Measurements from ENCODE around the gene TSPAN13. TPM values are rescaled to one million over a fixed set of nuclear protein-coding genes. Genes with fewer than 3 reads are reported as not detected.

TSPAN13 gene
- 74.1 TPM for polyA plus RNA-seq (ENCODE audit: insufficient read length)

DNA sequence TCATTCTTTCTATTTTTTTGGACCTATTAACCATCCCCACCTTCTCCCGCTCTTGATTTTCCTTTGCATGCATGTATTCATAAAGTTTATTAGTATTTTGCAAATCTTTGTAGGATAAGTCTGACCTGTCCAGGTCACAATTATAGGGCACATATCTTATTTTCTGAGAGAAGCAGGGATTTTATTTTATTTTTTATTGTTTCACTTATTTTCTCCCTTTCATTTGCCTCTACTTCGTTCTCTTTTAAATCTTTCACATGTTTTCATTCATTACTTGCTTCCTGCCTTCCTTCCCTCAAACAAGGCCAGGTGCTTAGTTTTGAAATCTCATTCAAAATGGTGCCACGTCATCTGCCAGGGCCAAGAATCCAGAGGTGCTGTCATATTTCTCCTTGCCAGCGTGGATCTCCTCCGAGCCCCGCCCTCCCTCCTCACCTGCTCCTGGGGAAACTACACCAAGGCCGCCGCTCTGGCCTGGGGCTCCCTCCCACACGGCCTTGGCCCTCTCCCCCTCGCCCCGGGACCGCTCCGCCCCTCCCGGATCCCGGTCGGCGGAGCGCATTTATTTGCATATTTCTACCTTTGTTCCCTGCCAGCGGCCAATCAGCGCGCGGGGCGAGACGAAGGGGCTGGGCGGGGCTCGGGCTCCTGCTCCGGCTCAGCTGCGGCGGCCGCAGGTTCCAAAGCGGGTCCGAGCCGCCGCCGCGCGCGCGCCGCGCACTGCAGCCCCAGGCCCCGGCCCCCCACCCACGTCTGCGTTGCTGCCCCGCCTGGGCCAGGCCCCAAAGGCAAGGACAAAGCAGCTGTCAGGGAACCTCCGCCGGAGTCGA, at the start of gene TSPAN13:
TSS of gene TSPAN13 (plus strand) at position 654 of the 830 bp plus-strand sequence. CDS start 213 bp downstream, outside the sequence.
- peak; percentile 48 for DNase-seq

DNA sequence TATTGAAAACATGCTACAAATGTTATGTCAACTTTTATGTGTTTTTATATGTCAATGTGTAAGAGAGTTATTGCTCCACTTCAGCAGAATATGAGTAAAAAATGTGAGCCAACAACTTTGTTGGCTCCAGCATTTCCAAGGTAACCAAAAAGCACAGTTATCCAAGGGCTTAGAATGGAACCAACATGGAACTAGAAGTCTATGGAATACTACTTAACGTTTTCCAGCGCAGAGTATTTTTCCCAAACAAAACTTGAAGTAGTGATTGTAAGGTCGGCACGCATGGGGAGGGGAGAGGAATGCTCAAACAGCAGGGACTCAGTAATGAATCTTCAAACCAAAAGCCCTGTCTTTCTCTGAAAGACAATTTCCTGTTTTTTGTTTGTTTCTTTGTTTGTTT, 45.0 kb upstream of the TSPAN13 start:
- DNase-seq: peak; percentile 13

DNA sequence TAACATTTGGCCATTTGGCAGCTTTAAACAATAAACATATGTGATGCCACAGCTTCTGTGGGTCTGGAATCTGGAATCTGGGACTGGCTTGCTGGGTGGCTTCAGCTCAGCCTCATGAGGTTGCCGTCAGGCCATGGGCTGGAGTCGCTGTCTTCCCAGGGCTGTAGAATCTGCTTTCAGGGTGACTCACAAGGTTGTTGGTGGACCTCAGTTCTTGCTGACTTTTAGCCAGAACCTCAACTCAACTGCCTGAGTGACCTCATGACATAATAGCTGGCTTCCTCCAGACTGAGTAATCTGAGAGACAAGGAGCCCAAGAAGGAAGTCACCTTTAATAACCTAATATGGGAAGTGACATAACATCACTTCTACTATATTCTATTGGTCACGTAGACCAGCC, 44.6 kb upstream of the TSPAN13 start:
- no peak for DNase-seq

DNA sequence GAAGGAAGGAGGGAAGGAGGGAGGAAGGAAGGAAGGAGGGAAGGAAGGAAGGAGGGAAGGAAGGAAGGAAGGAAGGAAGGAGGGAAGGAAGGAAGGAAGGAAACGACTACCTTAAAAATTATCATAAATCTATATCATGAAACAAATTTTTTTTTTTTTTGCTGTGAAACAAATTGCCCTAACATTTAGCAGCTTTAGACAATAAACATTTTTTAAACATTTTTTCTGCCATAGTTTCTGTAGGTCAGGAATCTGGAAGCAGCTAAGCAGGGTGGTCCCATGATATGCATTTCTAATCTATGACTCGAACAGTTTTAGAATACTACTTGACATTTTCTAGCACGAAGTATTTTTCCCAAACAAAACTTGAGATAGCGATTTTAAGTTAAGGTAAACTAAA, 42.9 kb upstream of the TSPAN13 start:
- no peak for DNase-seq

DNA sequence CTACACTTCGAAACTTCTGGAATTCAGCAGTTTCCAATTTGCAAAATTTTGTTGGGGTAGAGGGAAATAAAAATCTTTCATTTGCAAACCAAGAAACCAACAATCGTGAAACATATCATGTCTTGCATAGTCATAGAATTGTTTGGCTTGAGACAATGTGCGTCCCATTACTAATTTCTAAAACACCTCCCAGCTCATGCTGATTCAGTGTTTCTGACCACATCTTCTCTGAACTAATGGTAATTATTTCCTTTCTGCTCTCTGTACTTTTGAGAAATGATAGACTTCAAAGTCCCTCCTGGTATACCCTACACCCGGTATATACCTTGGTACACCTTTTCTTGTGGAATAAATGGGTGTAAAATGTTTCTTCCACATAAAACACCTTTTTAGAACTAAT, 41.8 kb upstream of the TSPAN13 start:
- DNase-seq: no peak

DNA sequence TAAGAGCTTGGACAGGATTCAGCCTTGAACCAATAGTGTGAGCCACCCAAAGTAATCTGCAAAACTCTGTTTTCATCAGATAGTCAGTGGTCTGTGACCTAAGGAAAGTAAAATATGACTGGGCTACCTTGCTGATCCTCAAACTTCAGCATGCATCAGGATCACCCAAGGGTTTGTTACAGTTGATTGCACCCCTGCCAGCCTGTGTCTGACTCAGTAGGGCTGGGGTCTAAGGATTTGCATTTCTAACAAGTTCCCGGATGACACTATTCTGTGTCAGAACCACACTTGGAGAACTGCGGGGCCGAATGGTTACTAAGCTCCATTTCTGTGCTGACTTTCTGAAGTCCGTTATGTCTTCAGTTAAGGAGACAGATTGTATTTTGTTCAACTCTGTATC, 40.6 kb upstream of the TSPAN13 start:
- DNase-seq: no peak

DNA sequence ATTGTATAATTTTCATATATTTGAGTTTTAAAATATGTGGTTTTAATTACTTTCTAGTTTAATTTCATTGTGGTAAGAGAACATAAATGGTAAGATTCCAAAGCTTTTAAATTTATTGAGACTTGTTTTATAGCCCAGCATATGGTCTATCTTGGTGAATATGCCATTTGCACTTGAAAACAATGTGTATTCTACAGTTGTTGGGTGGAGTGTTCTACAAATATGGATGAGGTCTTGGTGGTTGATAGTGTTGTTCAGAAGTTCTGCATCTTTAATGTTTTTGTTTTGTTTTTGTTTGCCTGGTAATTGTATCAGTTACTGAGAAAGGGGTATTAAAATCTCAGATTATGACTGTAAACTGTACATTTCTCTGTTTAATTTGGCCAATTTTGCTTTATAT, 37.6 kb upstream of the TSPAN13 start:
- no peak for DNase-seq

DNA sequence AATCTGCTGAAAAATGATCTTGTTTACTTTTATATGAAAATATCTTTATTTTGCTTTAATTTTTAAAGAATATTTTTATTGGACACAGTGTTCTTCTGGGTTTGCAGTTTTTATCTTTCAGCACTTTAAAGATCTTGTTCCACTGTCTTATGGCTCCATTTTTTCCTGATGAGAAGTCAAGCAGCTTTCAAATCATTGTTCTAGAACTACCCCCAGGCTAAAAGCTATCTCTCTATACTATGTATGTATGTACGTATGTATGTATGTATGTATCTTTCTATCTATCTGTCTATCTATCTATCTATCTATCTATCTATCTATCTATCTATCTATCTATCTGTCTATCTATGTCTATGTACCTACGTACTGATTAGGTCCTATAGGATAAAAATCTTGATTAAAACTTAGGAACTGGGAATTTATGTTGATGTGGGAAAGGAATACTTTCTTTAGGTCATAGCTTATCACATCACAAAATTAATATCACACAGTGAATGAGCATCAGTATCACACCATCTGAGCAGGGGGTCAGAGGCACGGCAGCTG, 35.4 kb upstream of the TSPAN13 start:
- no peak for DNase-seq

DNA sequence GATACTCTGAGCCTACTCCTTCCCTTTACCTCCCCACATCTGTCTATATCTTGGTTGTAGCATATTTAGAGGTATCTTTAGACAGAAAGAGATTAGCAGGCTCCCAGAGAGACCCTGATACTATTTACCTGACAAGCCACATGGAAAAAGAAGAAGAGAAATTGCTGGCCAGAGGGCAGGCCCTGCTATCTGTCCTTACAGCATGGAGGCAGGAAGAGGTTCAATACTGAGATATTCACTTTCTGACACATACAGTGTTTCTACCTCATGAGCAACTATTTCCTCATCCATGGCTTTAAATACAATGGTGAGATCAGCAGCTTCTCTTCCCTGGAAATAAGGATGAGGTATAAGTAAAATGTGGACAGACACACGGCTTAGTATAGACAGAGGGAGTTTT, 33.9 kb upstream of the TSPAN13 start:
- DNase-seq: no peak

DNA sequence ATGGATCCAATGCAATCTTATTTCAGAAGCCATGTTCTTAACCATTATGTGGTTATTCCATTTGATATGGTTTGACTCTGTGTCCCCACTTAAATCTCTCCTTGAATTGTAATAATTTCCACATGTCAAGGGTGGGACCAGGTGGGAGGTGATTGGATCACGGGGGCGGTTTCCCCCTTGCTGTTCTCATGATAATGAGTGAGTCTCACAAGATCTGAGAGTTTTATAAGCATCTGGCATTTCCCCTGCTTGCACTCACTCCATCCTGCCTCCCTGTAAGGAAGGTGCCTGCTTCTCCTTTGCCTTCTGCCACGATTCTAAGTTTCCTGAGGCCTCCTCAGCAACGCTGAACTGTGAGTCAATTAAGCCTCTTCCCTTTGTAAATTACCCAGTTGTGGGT, 32.0 kb upstream of the TSPAN13 start:
- no peak for DNase-seq

DNA sequence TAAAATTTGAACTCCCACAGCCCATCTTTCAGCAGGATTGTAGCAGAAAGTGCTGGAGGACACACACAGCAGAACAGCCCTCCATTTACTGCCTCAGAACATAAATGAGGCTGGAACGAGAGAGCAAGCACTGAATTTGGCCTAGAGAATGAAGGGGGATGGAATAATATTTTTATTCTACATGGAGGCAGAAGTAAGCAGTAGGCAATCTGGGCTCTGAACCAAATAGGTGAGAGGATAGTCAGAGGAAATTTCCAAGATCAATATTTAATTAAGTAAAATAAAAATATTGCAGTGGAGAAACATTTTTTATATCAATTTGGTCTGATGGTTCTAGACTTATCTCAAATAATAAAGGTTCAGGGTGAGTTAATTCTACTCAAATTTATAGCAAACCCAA, 29.2 kb upstream of the TSPAN13 start:
- DNase-seq: no peak

DNA sequence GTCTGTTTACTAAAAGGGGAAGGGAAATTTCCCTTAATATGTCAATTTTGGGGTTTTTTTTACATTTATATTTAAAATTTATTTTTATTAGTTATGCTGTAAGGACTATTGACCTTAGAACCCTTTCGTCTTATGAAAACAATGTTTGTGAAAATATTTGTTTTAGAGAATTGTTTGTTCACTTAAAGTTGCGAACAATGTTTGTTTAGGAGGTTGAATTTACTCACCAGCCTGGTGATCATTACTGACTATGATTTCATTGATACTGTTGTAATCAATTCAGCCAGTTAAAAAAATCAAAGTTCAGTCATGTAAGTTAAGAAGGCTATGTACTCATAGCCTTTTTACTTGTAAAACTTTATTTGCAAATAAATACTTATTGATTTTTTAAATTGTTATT, 27.4 kb upstream of the TSPAN13 start:
- DNase-seq: no peak

DNA sequence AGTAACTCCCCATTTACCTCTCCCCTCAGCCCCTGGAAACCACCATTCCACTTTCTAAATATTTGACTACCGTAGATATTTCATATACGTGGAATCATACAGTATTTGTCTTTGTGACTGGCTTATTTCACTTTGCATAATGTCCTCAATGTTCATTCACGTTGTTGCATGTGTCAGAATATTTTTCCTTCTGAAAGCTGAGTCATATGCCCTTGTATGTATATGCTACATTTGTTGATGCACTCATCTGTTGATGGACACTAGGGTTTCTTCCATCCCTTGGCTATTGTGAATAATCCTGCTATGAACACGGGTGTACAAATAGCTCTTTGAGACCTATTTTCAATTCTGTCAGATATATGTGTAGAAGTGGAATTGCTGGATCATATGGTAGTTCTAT, 25.8 kb upstream of the TSPAN13 start:
- DNase-seq: no peak

DNA sequence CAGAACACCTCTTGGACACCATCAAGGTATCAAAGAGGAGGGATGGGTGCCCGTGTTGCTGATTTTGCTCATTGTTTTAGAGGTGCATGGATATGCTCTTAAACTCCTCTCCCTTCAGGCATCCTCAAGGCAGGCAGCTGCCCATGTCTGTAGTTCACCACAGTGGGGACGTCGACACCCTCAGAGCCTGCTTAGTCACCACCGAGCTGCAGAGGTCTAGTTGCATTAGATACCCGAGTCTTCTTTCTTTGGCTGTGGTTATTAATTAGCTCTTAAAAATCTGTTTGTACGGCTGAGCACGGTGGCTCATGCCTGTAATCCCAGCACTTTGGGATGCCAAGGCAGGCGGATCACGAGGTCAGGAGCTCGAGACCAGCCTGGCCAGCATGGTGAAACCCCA, 24.7 kb upstream of the TSPAN13 start:
- DNase-seq: no peak

DNA sequence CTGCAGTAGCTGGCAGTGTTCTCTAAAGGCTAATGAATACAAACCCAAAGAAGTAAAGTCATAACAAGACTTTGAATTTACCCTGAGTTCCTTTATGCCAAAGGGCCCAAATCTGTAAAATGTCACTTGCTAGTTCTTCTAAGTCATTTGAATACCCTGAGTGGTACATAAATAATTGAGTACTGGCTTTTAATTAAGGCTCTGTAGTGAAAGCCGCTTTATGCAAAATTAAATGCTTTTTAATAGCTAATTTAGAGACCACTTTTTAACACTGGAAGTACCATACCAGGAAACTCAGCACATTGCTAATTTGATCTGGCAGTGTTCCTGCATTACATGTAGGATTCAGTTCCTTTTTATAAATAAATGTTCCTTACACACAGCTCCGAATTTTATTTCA, 24.0 kb upstream of the TSPAN13 start:
- no peak for DNase-seq

DNA sequence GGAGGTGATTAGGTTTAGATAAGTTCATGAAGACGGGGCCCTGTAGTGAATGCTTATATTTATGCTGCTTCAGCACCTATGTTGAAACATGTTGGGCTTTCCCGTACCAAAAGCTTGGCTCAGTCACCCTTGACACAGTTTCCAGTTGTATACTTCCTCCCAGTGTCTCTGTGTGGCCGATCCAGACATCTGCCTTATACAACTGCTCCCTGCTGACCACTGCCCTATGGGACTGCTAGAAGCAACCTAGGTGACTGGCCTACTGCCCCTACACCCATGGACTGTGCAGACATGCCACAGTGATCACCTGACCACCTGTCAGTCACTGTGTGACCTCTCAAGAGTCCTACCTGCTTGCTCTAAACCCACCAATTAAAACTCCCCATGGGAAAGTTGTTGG, 22.6 kb upstream of the TSPAN13 start:
- no peak for DNase-seq

DNA sequence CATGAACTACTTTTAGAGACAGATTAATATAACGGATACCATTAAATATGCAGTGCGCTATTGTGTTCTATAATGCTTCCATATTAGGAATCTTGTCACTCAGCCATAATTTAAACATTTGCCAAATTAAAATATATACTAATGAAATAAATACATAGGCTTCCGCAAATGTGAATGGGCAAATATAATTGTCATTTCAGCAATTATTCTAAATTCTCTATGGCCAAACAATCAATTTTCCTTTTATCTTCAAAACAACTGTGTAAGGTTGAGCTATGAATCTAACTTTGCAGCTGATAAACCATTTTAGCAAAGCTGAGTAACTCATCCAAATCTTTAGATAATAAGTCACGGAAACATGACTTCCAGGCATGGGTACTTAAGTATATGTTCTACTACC, 20.7 kb upstream of the TSPAN13 start:
- no peak for DNase-seq

DNA sequence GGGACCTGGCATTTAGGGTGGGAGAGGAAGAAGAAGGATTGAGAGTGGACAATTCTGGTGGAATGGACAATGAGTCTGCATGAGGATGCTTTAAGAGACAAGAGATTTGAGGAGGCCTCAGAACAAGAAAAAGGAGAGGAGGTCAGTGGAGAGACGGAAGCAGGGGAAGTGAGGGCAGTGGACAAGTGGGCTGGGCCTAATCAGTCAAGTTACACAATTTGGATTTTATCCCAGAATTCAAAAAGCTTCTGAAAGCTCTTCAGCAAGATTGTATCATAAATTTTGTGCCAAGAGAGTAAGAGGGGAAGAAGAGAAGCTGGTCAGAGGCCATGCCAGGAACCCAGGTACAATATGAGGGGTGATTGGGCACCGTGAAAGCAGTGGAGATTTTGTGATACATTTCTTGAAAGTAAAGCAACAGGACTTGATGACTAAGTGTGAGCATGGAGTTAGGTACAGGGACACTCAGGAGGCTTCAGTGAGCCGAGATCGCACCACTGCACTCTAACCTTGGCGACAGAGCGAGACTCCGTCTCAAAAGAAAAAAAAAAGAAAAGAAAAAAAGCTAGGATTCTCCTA, 19.3 kb upstream of the TSPAN13 start:
- no peak for DNase-seq

DNA sequence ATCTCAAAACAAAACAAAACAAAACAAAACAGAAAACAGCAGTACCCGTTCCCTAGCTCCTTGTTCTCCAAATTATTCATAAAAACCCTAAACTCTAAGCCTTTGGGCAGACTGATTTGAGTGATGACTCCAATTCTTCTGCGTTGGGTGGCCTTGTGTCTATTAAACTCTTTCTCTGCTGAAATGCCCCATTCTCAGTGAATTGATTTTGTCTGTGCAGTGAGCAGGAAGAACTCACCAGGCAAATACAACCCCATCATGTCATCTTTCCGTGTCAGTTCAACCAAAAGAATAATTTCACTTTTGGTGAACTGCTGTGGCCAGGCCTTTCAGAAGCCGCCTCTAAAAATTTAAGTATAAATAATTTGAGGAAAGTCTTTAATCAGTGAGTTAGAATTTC, 18.5 kb upstream of the TSPAN13 start:
- no peak for DNase-seq

DNA sequence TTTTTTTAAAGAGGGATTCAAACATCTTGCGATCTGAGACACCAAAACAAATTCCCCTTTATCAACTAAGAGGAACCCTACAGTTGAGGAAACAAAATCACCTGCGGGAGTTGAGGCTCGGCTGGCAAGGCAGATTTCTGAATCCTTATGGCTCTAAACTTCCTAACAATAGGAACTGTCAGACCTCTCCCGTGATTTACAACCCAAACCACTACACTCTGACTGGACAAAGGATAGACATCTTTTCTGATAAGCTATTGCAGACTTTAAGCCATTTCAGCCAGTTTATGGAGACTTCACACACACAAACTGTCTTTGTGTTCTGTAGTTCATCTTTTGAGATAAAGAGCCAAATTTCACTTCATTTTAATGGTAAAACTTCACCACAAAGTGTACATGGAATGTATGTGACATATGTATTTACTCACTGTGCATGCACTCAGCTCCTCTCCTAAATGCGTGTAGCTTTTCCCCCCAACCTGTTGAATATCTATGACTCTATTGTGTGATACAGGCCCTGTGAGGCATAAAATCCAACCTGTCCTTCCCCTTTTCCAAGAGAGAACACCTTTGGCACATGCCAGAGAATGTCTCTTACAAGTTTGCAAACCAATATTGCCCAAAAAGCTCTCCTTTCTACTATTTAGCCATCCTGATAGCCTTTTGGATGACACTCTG, 15.4 kb upstream of the TSPAN13 start:
- DNase-seq: no peak

DNA sequence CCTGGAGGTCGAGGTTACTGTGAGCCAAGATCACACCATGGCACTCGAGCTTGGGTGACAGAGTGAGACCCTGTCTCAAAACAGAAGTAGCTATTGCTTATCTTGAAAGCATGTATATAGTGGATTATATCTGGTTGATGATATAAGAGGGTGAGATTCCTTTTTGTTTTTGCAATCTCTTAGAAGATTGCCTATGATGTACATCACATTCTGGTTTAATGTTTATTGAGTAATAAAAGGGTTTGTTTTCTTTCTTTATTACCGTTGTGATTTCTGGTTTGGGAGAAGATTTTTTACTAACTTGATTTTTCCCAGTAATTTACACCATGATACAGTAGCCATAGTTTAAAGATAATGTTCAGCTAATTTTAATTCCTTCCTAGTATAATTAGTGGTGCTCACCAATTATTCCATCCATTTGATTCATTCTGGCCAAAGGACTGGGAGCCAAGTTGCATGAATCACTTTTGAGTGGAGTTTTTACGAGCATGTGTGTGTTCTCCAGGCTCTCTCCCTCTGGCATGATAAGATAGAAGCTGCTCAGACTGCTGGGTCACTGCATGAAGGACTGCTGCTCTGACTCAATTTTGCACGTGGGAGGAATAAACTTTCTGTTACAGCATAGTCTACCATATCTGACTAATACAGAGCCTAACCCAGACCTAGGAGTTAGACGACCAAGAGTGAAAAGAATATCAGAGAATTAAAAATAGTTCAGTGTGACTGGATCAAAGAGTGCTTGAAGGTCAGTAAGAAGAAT, 13.5 kb upstream of the TSPAN13 start:
- DNase-seq: no peak

DNA sequence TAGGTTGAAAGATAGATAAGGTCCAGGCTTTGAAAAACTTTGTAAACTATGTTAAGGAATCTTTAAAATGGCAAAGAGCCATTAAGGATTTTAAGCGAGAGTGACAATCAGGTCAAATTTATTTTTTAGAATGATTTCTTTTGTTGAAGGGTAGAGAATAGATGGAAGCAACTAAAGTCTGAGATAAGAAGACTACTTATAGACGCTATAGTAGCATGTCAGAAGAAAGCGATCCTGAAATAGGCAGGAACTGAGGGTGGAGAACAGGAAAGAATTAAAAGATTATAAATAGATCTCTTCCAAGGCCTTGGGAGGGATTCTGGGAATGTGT, 13.0 kb upstream of the TSPAN13 start:
- DNase-seq: no peak

DNA sequence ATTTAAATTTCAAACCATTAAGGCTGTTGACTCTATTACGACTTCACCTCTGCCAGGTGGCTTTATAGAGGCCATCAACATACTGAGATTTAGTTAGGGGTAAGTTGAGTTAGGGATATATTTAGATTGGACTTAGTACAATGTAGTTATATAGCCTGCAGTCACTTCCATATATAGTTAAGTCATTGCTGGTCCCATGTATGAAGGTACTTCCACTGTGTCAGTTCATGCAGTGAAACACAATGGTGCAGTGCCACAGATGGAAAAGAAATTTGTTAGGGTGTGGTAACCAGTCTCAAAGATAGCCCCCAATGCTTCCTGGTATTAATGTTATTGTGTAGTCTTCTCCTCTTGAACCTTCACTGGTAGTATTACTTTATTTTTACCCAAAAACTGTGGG, 12.6 kb upstream of the TSPAN13 start:
- DNase-seq: no peak
